Measurements from ENCODE around the gene DTNBP1. TPM values are rescaled to one million over a fixed set of nuclear protein-coding genes. Genes with fewer than 3 reads are reported as not detected.
A peak's percentile ranks its signal among the peaks of the same experiment; 100 is the strongest.

DTNBP1 gene
- total RNA-seq, 2 donors from 2014 or later, result 11.5 to 30.8 TPM

DNA sequence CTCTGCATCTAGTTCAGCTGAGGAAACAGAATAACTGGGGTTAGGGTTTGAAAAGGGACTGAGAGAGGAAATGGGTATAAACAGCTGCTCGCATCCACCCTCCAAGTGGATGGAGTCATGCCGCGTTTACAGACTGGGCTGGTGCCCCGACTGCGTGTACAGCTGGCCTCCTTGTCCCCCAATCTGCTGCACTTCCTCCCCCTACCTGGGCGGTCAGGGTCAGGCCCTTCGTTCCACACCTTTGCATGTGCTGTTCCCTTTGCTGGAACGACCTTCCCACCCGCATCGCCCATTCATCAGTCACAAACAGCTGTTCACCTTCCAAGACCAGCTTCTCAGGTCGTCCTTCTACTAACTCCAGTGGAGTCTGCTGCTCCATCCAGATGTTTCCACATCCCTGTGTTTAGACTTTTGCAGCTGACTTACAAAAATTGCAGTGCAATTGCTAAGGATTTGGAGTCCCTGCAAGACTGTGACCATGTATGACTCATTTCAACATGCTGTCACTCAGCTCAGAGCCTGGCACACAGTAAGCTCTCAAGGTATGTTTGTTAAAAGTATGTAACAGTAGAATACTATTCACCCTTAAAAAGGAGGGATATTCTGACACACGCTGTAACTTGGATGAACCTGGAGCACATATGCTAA is 129.3 kb downstream of the DTNBP1 start:
- no peak overlapping the region for H3K27ac ChIP-seq
- no peak overlapping the region for H3K4me3 ChIP-seq
- H3K4me1 ChIP-seq (ENCODE audit: control insufficient read depth in 1 of 2, low read depth in 2 of 2), result peaks cover 0 to 5% of the 10 kb centered on the region in 2 donors
- ATAC-seq (ENCODE audit: insufficient number of reproducible peaks, low FRiP score, low read depth) (no peak), DNase-seq (ENCODE audit: low spot score) (no peak)
- H3K36me3 ChIP-seq, result peaks cover 4% of the 10 kb centered on the region
- no peaks in the 10 kb centered on the region for H3K27me3 ChIP-seq (replicated peaks; ENCODE audit: insufficient read depth)
- H3K9me3 ChIP-seq, result no peaks in the 10 kb centered on the region
- TF ChIP-seq, protein P1, sequence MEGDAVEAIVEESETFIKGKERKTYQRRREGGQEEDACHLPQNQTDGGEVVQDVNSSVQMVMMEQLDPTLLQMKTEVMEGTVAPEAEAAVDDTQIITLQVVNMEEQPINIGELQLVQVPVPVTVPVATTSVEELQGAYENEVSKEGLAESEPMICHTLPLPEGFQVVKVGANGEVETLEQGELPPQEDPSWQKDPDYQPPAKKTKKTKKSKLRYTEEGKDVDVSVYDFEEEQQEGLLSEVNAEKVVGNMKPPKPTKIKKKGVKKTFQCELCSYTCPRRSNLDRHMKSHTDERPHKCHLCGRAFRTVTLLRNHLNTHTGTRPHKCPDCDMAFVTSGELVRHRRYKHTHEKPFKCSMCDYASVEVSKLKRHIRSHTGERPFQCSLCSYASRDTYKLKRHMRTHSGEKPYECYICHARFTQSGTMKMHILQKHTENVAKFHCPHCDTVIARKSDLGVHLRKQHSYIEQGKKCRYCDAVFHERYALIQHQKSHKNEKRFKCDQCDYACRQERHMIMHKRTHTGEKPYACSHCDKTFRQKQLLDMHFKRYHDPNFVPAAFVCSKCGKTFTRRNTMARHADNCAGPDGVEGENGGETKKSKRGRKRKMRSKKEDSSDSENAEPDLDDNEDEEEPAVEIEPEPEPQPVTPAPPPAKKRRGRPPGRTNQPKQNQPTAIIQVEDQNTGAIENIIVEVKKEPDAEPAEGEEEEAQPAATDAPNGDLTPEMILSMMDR (IDR thresholded peaks at IDR 0.05), result no peak

GRCh38 chr6:15531973-15532372 is 130.9 kb downstream of the DTNBP1 start:
- Histone ChIP-seq H3K27ac (no peak overlapping the region), H3K9me3 (no peaks in the 10 kb centered on the region), H3K4me1 (ENCODE audit: control insufficient read depth in 1 of 2, low read depth in 2 of 2) (peaks cover 0 to 5% of the 10 kb centered on the region in 2 donors), H3K36me3 (peaks cover 4% of the 10 kb centered on the region), H3K27me3 (replicated peaks; ENCODE audit: insufficient read depth) (no peaks in the 10 kb centered on the region), H3K4me3 (no peak overlapping the region)
- DNase-seq (ENCODE audit: low spot score), result no peak
- ATAC-seq (ENCODE audit: insufficient number of reproducible peaks, low FRiP score, low read depth), result no peak
- TF ChIP-seq, protein P1 (IDR thresholded peaks at IDR 0.05), result no peak

GRCh38 chr6:15530411-15530810 is 132.4 kb downstream of the DTNBP1 start:
- Histone ChIP-seq H3K36me3 (peaks cover 4% of the 10 kb centered on the region), H3K9me3 (no peaks in the 10 kb centered on the region), H3K4me1 (ENCODE audit: control insufficient read depth in 1 of 2, low read depth in 2 of 2) (no peaks in the 10 kb centered on the region), H3K4me3 (no peak overlapping the region), H3K27ac (no peak overlapping the region), H3K27me3 (replicated peaks; ENCODE audit: insufficient read depth) (no peaks in the 10 kb centered on the region)
- TF ChIP-seq, protein P1 (IDR thresholded peaks at IDR 0.05), result no peak
- DNase-seq (ENCODE audit: low spot score), result no peak
- peak; percentile 2 for ATAC-seq (ENCODE audit: insufficient number of reproducible peaks, low FRiP score, low read depth)

DNA sequence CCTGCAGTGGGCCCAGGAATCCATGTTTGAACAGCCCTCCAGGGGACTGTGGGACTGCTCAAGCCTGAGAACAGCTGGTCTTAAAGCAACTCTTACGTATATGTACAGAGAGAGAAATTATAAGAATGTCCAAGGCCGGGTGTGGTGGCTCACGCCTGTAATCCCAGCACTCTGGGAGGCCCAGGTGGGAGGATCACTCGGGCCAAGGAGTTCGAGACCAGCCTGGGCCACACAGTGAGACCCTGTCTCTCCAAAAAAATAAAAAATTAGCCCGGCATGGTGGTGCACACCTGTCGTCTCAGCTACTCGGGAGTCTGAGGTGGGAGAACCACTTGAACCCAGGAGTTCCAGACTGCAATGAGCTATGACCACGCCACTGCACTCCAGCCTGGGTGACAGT is 134.0 kb downstream of the DTNBP1 start:
- H3K4me1 ChIP-seq (ENCODE audit: control insufficient read depth in 1 of 2, low read depth in 2 of 2), result no peaks in the 10 kb centered on the region
- H3K9me3 ChIP-seq, result no peaks in the 10 kb centered on the region
- no peak overlapping the region for H3K27ac ChIP-seq
- no peak for ATAC-seq (ENCODE audit: insufficient number of reproducible peaks, low FRiP score, low read depth)
- DNase-seq (ENCODE audit: low spot score), result no peak
- H3K4me3 ChIP-seq, result no peak overlapping the region
- TF ChIP-seq, protein P1 (IDR thresholded peaks at IDR 0.05), result no peak
- H3K27me3 ChIP-seq (replicated peaks; ENCODE audit: insufficient read depth), result no peaks in the 10 kb centered on the region
- peaks cover 13% of the 10 kb centered on the region for H3K36me3 ChIP-seq

GRCh38 chr6:15527838-15528617 is 134.8 kb downstream of the DTNBP1 start:
- Histone ChIP-seq H3K36me3 (peaks cover 17% of the 10 kb centered on the region), H3K4me1 (ENCODE audit: control insufficient read depth in 1 of 2, low read depth in 2 of 2) (no peaks in the 10 kb centered on the region), H3K9me3 (no peaks in the 10 kb centered on the region), H3K27ac (no peak overlapping the region), H3K4me3 (no peak overlapping the region), H3K27me3 (replicated peaks; ENCODE audit: insufficient read depth) (no peaks in the 10 kb centered on the region)
- no peak for ATAC-seq (ENCODE audit: insufficient number of reproducible peaks, low FRiP score, low read depth)
- TF ChIP-seq, protein P1 (IDR thresholded peaks at IDR 0.05), result no peak
- no peak for DNase-seq (ENCODE audit: low spot score)
